ENCODE measurements around the gene STK10. TPM values are rescaled to one million over a fixed set of nuclear protein-coding genes. Genes with fewer than 3 reads are reported as not detected.

STK10 gene
- total RNA-seq, 1 donor, result 27.1 TPM

DNA sequence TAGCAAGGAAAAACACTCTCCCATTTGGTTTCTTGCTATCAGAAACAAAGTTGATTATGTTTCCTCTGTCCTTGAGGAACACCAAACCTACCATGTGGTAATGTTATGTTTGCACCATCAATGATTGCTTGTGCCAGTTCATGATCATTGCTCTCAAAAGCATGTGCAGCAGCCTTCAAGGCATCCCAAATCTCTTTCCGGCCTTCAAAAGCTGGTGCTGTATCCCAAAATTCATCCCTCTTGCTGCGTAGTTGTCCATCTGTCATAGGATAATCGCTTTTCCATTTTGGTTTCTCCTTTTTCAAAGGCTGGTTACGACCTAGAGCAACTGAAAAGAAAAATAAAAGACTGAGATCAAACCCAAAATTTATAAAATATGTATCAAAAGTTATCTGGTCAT is 46.0 kb upstream of the STK10 start:
- Histone ChIP-seq H3K36me3 (ENCODE audit: insufficient read depth, low read length) (peaks cover 20% of the 10 kb centered on the region), H3K27ac (ENCODE audit: low read depth, low read length) (no peak overlapping the region), H3K79me2 (ENCODE audit: insufficient read depth, low read length) (peaks cover 45% of the 10 kb centered on the region), H3K9me3 (ENCODE audit: low read depth, low read length) (no peaks in the 10 kb centered on the region), H3K4me1 (ENCODE audit: insufficient read depth, low read length) (peaks cover 6% of the 10 kb centered on the region), H3K4me3 (ENCODE audit: insufficient read depth, low read length) (no peak overlapping the region), H4K20me1 (ENCODE audit: insufficient read depth, low read length) (peaks cover 22% of the 10 kb centered on the region), H2AFZ (ENCODE audit: low read length) (no peak overlapping the region), H3K27me3 (ENCODE audit: insufficient read depth, low read length) (no peaks in the 10 kb centered on the region), H3K4me2 (ENCODE audit: insufficient read depth, low read length) (no peak overlapping the region)
- no peak for DNase-seq (ENCODE audit: insufficient read length, low spot score, missing footprints)
- TF ChIP-seq CTCF (IDR thresholded peaks at IDR 0.05; ENCODE audit: extremely low read depth, low read depth, low read length), result no peak

- no peaks in the 10 kb centered on the region for H3K9me3 ChIP-seq (ENCODE audit: low read depth, low read length)
Measured at GRCh38 chr5:172229904-172230303, 41.9 kb upstream of the STK10 start.

GRCh38 chr5:172224996-172225395 is 37.0 kb upstream of the STK10 start:
- no peak for DNase-seq (ENCODE audit: insufficient read length, low spot score, missing footprints)
- H3K4me1 ChIP-seq (ENCODE audit: insufficient read depth, low read length), result no peaks in the 10 kb centered on the region
- H3K79me2 ChIP-seq (ENCODE audit: insufficient read depth, low read length), result peaks cover 14% of the 10 kb centered on the region
- no peaks in the 10 kb centered on the region for H3K27me3 ChIP-seq (ENCODE audit: insufficient read depth, low read length)
- no peak overlapping the region for H2AFZ ChIP-seq (ENCODE audit: low read length)
- H3K4me3 ChIP-seq (ENCODE audit: insufficient read depth, low read length), result no peak overlapping the region
- H3K36me3 ChIP-seq (ENCODE audit: insufficient read depth, low read length), result peaks cover 12% of the 10 kb centered on the region
- no peaks in the 10 kb centered on the region for H3K9me3 ChIP-seq (ENCODE audit: low read depth, low read length)
- TF ChIP-seq CTCF (IDR thresholded peaks at IDR 0.05; ENCODE audit: extremely low read depth, low read depth, low read length), result no peak
- H4K20me1 ChIP-seq (ENCODE audit: insufficient read depth, low read length), result peaks cover 3% of the 10 kb centered on the region
- no peak overlapping the region for H3K4me2 ChIP-seq (ENCODE audit: insufficient read depth, low read length)
- no peak overlapping the region for H3K27ac ChIP-seq (ENCODE audit: low read depth, low read length)

More at GRCh38 chr5:172229904-172230303, 41.9 kb upstream of the STK10 start:
- no peak overlapping the region for H3K4me2 ChIP-seq (ENCODE audit: insufficient read depth, low read length)
- no peak overlapping the region for H3K27ac ChIP-seq (ENCODE audit: low read depth, low read length)
- no peak for TF ChIP-seq CTCF (IDR thresholded peaks at IDR 0.05; ENCODE audit: extremely low read depth, low read depth, low read length)
- no peak overlapping the region for H2AFZ ChIP-seq (ENCODE audit: low read length)
- H3K79me2 ChIP-seq (ENCODE audit: insufficient read depth, low read length), result peaks cover 7% of the 10 kb centered on the region
- no peaks in the 10 kb centered on the region for H3K4me1 ChIP-seq (ENCODE audit: insufficient read depth, low read length)
- H3K36me3 ChIP-seq (ENCODE audit: insufficient read depth, low read length), result peaks cover 20% of the 10 kb centered on the region
- H3K4me3 ChIP-seq (ENCODE audit: insufficient read depth, low read length), result no peak overlapping the region
- H3K27me3 ChIP-seq (ENCODE audit: insufficient read depth, low read length), result no peaks in the 10 kb centered on the region
- H4K20me1 ChIP-seq (ENCODE audit: insufficient read depth, low read length), result peaks cover 6% of the 10 kb centered on the region
- no peak for DNase-seq (ENCODE audit: insufficient read length, low spot score, missing footprints)

- peaks cover 19% of the 10 kb centered on the region for H3K79me2 ChIP-seq (ENCODE audit: insufficient read depth, low read length)
- H3K4me1 ChIP-seq (ENCODE audit: insufficient read depth, low read length), result no peaks in the 10 kb centered on the region
- TF ChIP-seq CTCF (IDR thresholded peaks at IDR 0.05; ENCODE audit: extremely low read depth, low read depth, low read length), result no peak
- H3K4me3 ChIP-seq (ENCODE audit: insufficient read depth, low read length), result no peak overlapping the region
- DNase-seq (ENCODE audit: insufficient read length, low spot score, missing footprints), result no peak
- no peak overlapping the region for H3K4me2 ChIP-seq (ENCODE audit: insufficient read depth, low read length)
- no peak overlapping the region for H2AFZ ChIP-seq (ENCODE audit: low read length)
- no peaks in the 10 kb centered on the region for H3K9me3 ChIP-seq (ENCODE audit: low read depth, low read length)
- H3K36me3 ChIP-seq (ENCODE audit: insufficient read depth, low read length), result peaks cover 12% of the 10 kb centered on the region
- no peak overlapping the region for H3K27ac ChIP-seq (ENCODE audit: low read depth, low read length)
- peaks cover 3% of the 10 kb centered on the region for H4K20me1 ChIP-seq (ENCODE audit: insufficient read depth, low read length)
- no peaks in the 10 kb centered on the region for H3K27me3 ChIP-seq (ENCODE audit: insufficient read depth, low read length)
Measured at GRCh38 chr5:172223901-172224873, 36.2 kb upstream of the STK10 start.
